Activated CD4-positive, alpha-beta T cell treated with anti-CD3 and anti-CD28 coated beads for 1 hour (primary cell): ENCODE data around the gene ZMYM2.

ENCODE experiments used
- DNase-seq: peaks from one replicate; pipeline ENCODE4 v3.0.0-alpha.2; 2020

Gene ZMYM2

GRCh38 chr13:20114066-20114610 is 155.6 kb downstream of the ZMYM2 start:
- DNase-seq: no peak

GRCh38 chr13:20116213-20116612 is 157.7 kb downstream of the ZMYM2 start:
- no peak for DNase-seq

- peak; percentile 36 for DNase-seq
These were observed 160.0 kb downstream of the ZMYM2 start for GRCh38 chr13:20118268-20119140.

- no peak for DNase-seq
These were observed 161.4 kb downstream of the ZMYM2 start for GRCh38 chr13:20119960-20120359.

- DNase-seq: no peak
These were observed 162.6 kb downstream of the ZMYM2 start for GRCh38 chr13:20121159-20121525.

- DNase-seq: no peak
These were observed 165.8 kb downstream of the ZMYM2 start for GRCh38 chr13:20124303-20124702.

GRCh38 chr13:20125129-20125782 is 166.7 kb downstream of the ZMYM2 start:
- DNase-seq: no peak

- DNase-seq: no peak
These were observed 167.2 kb downstream of the ZMYM2 start for GRCh38 chr13:20125783-20126165.

GRCh38 chr13:20126541-20127261 is 168.2 kb downstream of the ZMYM2 start:
- DNase-seq: no peak

GRCh38 chr13:20127262-20127561 is 168.7 kb downstream of the ZMYM2 start:
- no peak for DNase-seq

GRCh38 chr13:20127562-20128458 is 169.3 kb downstream of the ZMYM2 start:
- DNase-seq: no peak

GRCh38 chr13:20128459-20128931 is 170.0 kb downstream of the ZMYM2 start:
- no peak for DNase-seq

GRCh38 chr13:20129076-20129475 is 170.5 kb downstream of the ZMYM2 start:
- DNase-seq: no peak

GRCh38 chr13:20130012-20130411 is 171.5 kb downstream of the ZMYM2 start:
- no peak for DNase-seq

- DNase-seq: no peak
These were observed 172.1 kb downstream of the ZMYM2 start for GRCh38 chr13:20130652-20131051.

GRCh38 chr13:20131057-20131832 is 172.7 kb downstream of the ZMYM2 start:
- no peak for DNase-seq

- DNase-seq: no peak
These were observed 173.6 kb downstream of the ZMYM2 start for GRCh38 chr13:20132052-20132634.

- DNase-seq: no peak
These were observed 176.2 kb downstream of the ZMYM2 start for GRCh38 chr13:20134732-20135131.

GRCh38 chr13:20136781-20137703 is 178.5 kb downstream of the ZMYM2 start:
- no peak for DNase-seq

GRCh38 chr13:20137875-20138274 is 179.3 kb downstream of the ZMYM2 start:
- DNase-seq: no peak
